BLaER1 (cell line): Measurements from ENCODE around the gene MMS19.
"Not testable (repeated sequence)": the region's sequence is repeated elsewhere in the genome, so short reads cannot be mapped to it uniquely, and the experiment has no call there.

Experiments
- H3K27ac ChIP-seq: shearing (Covaris generic); formaldehyde crosslinking; 2 replicates; pipeline ENCODE4 v1.8.1; 2022
- H3K27me3 ChIP-seq: shearing (Covaris generic); formaldehyde crosslinking; 2 replicates; pipeline ENCODE4 v1.8.1; 2022
- H3K36me3 ChIP-seq: shearing (Covaris generic); formaldehyde crosslinking; 2 replicates; pipeline ENCODE4 v1.8.1; 2022
- H3K4me1 ChIP-seq: shearing (Covaris generic); formaldehyde crosslinking; 2 replicates; pipeline ENCODE4 v1.8.1; 2022
- H3K4me2 ChIP-seq: shearing (Covaris generic); formaldehyde crosslinking; 2 replicates; pipeline ENCODE4 v1.8.1; 2022
- H3K4me3 ChIP-seq: shearing (Covaris generic); formaldehyde crosslinking; 2 replicates; pipeline ENCODE4 v1.8.1; 2022
- H3K9ac ChIP-seq: shearing (Covaris generic); formaldehyde crosslinking; 2 replicates; pipeline ENCODE4 v1.8.1; 2022
- H3K9me3 ChIP-seq: shearing (Covaris generic); formaldehyde crosslinking; 2 replicates; pipeline ENCODE4 v1.8.1; 2022
- H4K20me1 ChIP-seq: shearing (Covaris generic); formaldehyde crosslinking; 2 replicates; pipeline ENCODE4 v1.8.1; 2022
- Cebpa-rat ChIP-seq: shearing (Covaris generic); IDR thresholded peaks from 2 replicates; pipeline ENCODE4 v1.8.1; 2022

The MMS19 gene

DNA sequence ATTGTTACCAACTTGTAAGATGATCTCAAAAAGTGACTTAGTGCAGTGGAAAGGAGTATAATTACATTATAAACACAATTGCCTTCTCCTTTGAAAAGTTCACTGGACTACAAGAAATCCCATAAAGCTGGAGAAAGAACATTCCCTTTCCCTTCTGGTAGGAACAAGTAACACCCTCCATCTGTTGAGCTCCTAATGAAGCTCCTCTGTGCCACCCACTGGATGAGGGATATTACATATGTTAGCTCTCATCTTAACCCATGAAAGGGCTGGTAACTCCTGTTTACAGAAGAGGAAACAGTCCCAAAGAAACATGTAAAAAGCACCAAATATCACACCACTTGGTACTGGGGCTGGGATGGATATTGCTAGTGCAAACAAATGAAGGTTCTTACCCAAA lies 64.2 kb downstream of the MMS19 start:
- no peak overlapping the region for H3K4me2 ChIP-seq
- peaks cover 28% of the 10 kb centered on the region for H3K4me1 ChIP-seq
- H4K20me1 ChIP-seq = peaks cover 42% of the 10 kb centered on the region
- H3K36me3 ChIP-seq = peaks cover 92% of the 10 kb centered on the region
- H3K9ac ChIP-seq = no peak overlapping the region
- no peak for TF ChIP-seq Cebpa-rat
- H3K27ac ChIP-seq = no peak overlapping the region
- no peaks in the 10 kb centered on the region for H3K9me3 ChIP-seq
- no peaks in the 10 kb centered on the region for H3K27me3 ChIP-seq
- no peak overlapping the region for H3K4me3 ChIP-seq

DNA sequence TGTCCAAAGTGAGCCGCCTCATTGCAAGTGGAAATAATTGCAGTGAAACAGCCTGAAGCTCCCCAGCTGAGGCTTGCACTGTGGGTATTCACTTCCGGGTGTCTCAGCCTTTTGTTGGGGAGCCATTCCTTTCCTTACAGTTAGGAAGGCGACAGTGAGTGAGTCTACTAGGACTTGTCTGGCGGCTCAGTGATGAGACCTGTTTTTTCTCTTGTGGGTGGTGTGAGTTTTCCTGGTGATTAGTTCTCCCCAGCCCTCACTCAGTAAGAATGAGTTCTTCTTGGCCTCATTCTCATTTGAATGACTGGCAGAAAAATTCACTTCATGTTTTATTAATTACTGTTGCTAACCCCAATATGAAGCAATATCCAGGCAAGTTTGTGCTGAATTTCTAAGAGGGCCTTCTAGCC lies 69.6 kb downstream of the MMS19 start:
- peak overlapping the region; percentile 96 for H3K4me2 ChIP-seq
- H3K27me3 ChIP-seq = no peaks in the 10 kb centered on the region
- H3K9me3 ChIP-seq = no peaks in the 10 kb centered on the region
- H3K4me3 ChIP-seq = peak overlapping the region; percentile 91
- peaks cover 52% of the 10 kb centered on the region for H3K4me1 ChIP-seq
- no peak overlapping the region; the same call in 1 of the 2 replicates for H3K27ac ChIP-seq
- no peak for TF ChIP-seq Cebpa-rat
- H3K36me3 ChIP-seq = peaks cover 53% of the 10 kb centered on the region
- H4K20me1 ChIP-seq = peaks cover 54% of the 10 kb centered on the region
- peak overlapping the region; percentile 95 for H3K9ac ChIP-seq

DNA sequence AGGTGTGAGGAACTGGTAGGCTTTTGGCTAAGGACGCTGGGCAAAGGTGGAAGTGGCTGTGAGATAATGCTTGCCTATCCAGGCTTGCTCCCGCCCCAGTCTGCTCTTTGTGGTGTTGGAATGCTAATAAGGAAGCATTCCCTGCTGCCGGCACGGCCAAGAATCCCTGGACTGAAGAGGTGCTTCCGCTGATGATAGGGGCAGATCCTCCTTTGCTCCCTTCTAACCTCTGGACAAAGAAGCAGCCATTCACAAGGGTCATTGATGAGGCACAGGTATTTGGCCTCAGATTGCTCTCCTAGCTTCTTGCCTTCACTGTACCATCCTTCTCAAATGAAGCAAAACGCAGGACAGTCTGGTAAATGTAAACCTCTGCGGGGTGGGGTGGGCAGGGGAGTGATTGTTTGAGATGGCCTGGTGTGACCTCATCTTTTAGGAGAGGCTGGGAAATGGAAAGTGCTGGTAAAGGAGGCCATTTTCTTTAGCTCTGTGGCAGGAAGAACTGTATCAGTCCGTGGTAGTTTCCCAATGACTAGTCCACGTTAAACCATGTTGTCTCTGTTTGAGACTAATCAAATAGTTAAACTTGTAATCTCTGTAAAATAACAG lies 70.5 kb downstream of the MMS19 start:
- Histone ChIP-seq H3K36me3 (peaks cover 49% of the 10 kb centered on the region), H3K4me1 (peaks cover 57% of the 10 kb centered on the region), H4K20me1 (peaks cover 51% of the 10 kb centered on the region), H3K9me3 (no peaks in the 10 kb centered on the region), H3K9ac (peak overlapping the region; percentile 95), H3K4me2 (peak overlapping the region; percentile 96), H3K27ac (peak overlapping the region; percentile 88), H3K27me3 (no peaks in the 10 kb centered on the region), H3K4me3 (peak overlapping the region; percentile 91)
- no peak for TF ChIP-seq Cebpa-rat

DNA sequence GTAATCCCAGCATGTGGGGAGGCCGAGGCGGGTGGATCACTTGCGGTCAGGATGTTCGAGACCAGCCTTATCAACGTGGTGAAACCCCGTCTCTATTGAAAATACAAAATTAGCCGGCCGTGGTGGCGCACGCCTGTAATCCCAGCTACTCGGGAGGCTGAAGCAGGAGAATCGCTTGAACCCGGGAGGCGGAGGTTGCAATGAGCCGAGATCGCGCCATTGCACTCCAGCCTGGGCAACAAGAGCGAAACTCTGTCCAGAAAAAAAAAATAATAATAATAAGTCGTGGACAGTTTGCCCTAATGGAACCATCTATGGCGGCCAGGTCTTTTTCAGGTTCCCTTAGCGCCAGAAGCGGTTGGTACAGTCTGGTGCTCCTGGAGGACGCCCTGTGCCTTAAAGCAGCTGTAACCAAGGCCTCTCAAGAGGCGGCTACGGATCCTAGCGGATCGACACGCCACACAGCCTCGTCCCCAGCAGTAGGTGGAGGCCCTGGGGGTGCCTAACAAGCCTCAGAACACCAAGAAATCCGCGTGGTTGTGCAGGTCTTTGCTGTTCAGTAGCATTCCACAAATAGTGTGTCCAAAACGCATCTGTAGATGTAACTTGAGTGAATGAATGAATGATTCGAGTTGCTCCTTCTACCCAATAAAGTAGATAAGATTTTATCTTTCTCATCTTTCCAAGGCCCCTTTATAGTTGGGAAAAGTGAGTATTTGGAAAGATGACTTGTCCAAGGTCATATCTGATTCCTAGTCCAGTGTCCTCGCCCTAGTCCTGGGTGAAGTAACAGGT lies 71.2 kb downstream of the MMS19 start:
- peak overlapping the region; percentile 96 for H3K4me2 ChIP-seq
- no peaks in the 10 kb centered on the region for H3K27me3 ChIP-seq
- H3K36me3 ChIP-seq = peaks cover 44% of the 10 kb centered on the region
- H3K4me3 ChIP-seq = peak overlapping the region; percentile 91
- H3K9ac ChIP-seq = peak overlapping the region; percentile 95
- peaks cover 50% of the 10 kb centered on the region for H4K20me1 ChIP-seq
- H3K27ac ChIP-seq = peak overlapping the region; percentile 88
- no peak for TF ChIP-seq Cebpa-rat
- H3K4me1 ChIP-seq = peaks cover 57% of the 10 kb centered on the region
- no peaks in the 10 kb centered on the region for H3K9me3 ChIP-seq

DNA sequence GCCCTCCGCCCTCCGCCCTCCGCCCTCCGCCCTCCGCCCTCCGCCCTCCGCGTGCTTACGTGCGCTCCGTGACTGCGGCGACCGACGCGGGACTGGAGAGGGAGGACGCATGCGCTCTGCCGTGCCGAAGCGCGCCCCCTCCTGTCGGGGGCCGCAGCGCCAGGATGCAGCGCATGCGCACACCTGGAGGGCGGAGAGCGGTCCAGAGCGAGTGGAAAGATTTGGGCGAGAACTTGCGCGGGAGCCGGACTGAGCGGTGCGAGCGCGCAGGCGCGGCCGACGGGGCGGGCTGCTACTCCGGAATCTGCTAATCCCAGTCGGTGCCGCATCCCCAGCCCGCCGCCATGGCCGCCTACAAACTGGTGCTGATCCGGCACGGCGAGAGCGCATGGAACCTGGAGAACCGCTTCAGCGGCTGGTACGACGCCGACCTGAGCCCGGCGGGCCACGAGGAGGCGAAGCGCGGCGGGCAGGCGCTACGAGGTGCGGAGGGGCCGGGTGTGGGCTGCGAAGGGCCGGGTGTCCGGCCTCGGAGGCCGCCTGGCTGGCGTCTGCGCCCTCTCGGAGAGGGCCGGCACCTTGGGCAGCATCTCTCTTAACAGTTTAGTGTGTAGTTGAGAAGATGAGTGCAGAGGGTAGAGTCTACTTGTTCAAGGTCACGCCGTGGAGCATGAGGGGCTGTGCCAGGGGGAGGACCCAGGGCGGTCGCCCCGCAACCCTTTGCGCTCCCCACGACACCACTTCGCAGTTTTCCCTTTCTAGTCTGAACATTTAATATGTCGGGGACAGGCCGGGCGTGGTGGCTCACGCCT lies 72.1 kb downstream of the MMS19 start, which contains the start of gene PGAM1:
Gene PGAM1 (plus strand): TSS at position 228 of the 812 bp plus-strand sequence. CDS start 117 bp downstream, at position 345.
- peak within 1 kb of the TSS; percentile 95 for H3K9ac ChIP-seq
- peaks cover 42% of the 10 kb centered on the region for H4K20me1 ChIP-seq
- H3K27ac ChIP-seq = peak within 1 kb of the TSS; percentile 88
- peak within 1 kb of the TSS; percentile 96 for H3K4me2 ChIP-seq
- H3K4me3 ChIP-seq = peak within 1 kb of the TSS; percentile 91
- peaks cover 36% of the 10 kb centered on the region for H3K36me3 ChIP-seq
- no peaks in the 10 kb centered on the region for H3K27me3 ChIP-seq
- H3K9me3 ChIP-seq = no peaks in the 10 kb centered on the region
- H3K4me1 ChIP-seq = peaks cover 57% of the 10 kb centered on the region
- no peak for TF ChIP-seq Cebpa-rat

DNA sequence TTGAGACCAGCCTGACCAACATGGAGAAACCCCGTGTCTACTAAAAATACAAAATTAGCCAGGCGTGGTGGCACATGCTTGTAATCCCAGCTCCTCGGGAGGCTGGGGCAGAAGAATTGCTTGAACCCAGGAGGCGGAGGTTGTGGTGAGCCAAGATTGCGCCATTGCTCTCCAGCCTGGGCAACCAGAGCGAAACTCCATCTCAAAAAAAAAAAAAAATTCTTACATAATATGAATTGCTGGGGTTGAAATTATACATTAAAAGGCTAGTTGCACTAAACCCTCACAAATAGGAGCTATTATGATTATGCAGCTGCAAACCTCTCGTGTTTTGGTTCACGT lies 74.5 kb downstream of the MMS19 start:
- TF ChIP-seq Cebpa-rat = 0 out of 2 replicates have a peak, but pooled peaks have one; percentile 29
- Histone ChIP-seq H3K4me2 (peak overlapping the region; percentile 56; the same call in 1 of the 2 replicates), H4K20me1 (peaks cover 19% of the 10 kb centered on the region), H3K36me3 (peaks cover 13% of the 10 kb centered on the region; the same call in 1 of the 2 replicates), H3K4me1 (peaks cover 61% of the 10 kb centered on the region)
- not testable (repeated sequence) for H3K9ac ChIP-seq, H3K4me3 ChIP-seq, H3K9me3 ChIP-seq, H3K27ac ChIP-seq, H3K27me3 ChIP-seq

DNA sequence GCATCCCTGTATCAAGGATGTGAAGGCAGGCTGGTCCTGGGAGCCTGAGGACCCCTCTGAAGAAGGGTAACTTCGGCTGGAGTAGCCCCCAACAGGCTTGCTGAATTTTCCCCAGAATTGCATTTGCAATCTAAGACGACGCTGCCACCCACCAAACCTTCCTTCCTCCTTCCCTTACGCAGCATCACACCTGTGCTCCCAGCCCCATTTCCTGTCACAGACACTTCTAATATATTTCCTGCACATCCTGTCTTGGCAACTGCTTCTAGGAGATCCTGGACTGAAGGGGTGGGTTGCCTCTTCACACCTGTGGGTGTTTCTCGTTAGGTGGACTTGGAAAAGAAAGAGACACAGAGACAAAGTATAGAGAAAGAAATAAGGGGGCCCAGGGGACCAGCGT lies 81.7 kb downstream of the MMS19 start:
- Histone ChIP-seq H3K4me3 (no peak overlapping the region), H3K9ac (no peak overlapping the region), H3K4me1 (peaks cover 58% of the 10 kb centered on the region), H4K20me1 (no peaks in the 10 kb centered on the region), H3K4me2 (peak overlapping the region; percentile 63), H3K36me3 (no peaks in the 10 kb centered on the region), H3K27me3 (no peaks in the 10 kb centered on the region), H3K27ac (no peak overlapping the region), H3K9me3 (no peaks in the 10 kb centered on the region)
- no peak for TF ChIP-seq Cebpa-rat

DNA sequence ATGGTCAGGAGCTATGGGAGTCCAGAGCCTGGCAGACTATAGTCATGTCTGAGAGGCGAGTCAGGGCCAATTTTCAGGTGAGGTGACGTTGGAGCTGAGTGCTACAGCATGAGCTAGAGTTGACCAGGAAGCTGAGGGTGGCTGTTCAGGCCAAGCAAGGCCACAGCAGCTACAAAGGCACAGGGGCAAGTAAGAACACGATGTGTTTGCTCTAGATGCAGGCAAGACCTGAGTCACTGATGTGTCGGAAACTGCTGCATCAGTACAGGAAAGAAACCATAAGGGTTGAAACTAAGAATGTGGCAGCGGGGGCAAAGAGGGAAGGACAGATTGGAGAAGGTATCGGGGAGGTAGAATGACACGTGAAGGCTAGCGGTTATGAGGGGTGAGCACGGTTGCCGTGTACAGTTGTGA lies 85.3 kb downstream of the MMS19 start:
- H3K27me3 ChIP-seq = no peaks in the 10 kb centered on the region
- no peak overlapping the region for H3K27ac ChIP-seq
- H3K9ac ChIP-seq = no peak overlapping the region
- no peak overlapping the region for H3K4me2 ChIP-seq
- H3K4me1 ChIP-seq = peaks cover 33% of the 10 kb centered on the region
- TF ChIP-seq Cebpa-rat = no peak
- H3K36me3 ChIP-seq = no peaks in the 10 kb centered on the region
- H3K9me3 ChIP-seq = no peaks in the 10 kb centered on the region
- no peaks in the 10 kb centered on the region for H4K20me1 ChIP-seq
- no peak overlapping the region for H3K4me3 ChIP-seq

DNA sequence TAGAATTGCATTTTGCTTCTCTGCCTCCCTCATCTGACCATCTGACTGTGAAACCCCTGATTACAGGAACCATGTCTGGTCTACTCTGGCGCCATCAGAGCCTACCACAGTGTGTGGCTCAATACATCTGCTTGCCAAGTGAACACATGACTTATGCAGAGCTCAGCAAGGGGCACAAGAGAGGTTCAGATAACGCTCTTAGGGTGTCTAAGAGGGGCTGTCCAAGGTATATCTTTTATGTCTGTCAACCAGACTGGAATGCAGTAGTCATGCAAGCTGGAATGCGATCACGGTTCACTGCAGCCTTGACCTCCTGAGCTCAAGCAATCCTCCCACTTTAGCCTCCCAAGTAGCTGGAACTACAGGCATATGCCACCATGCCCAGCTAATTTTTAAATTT lies 86.8 kb downstream of the MMS19 start:
- Histone ChIP-seq H3K27ac (no peak overlapping the region), H3K4me3 (no peak overlapping the region), H4K20me1 (no peaks in the 10 kb centered on the region), H3K4me1 (peaks cover 41% of the 10 kb centered on the region), H3K4me2 (no peak overlapping the region), H3K36me3 (no peaks in the 10 kb centered on the region), H3K27me3 (no peaks in the 10 kb centered on the region), H3K9ac (no peak overlapping the region), H3K9me3 (no peaks in the 10 kb centered on the region)
- no peak for TF ChIP-seq Cebpa-rat
